HepG2 (cell line): Measurements from ENCODE around the gene CSTPP1. TPM values are rescaled to one million over a fixed set of nuclear protein-coding genes. Genes with fewer than 3 reads are reported as not detected.

ENCODE experiments used
- ATAC-seq: fragments of 200-7000 bp; cut with Tn5 transposase; 3 replicates; pipeline ENCODE4 v1.9.1; 2020; ENCODE audit warnings: mild to moderate bottlenecking, moderate library complexity
- BruUV-seq: library from RNA; stranded (reverse); fragments of 400-500 nt; replicated peaks from 2 replicates; lab custom pipeline; 2021; lab: Mats Ljungman, UMichigan
- CTCF ChIA-PET: fragments of 300-600 bp; formaldehyde crosslinking; extraction: SDS; loops from one replicate; lab custom pipeline; 2021; ENCODE audit warnings: low total read pairs, inconsistent platforms, low intra/inter-chr PET ratio; lab: Yijun Ruan, JAX
- POLR2A ChIA-PET: fragments of 350-600 bp; sonication (Branson Sonifier 250); formaldehyde crosslinking; loops from one replicate; lab custom pipeline; 2020; ENCODE audit warnings: antibody characterized with exemption, inconsistent platforms; lab: Yijun Ruan, JAX
- DNase-seq: peaks from one replicate; pipeline ENCODE4 v3.0.0-alpha.2; 2015; ENCODE audit warnings: low spot score
- FAIRE-seq: peaks from 3 replicates; lab custom pipeline; 2011; peaks lifted over from hg19 to GRCh38; lab: Jason Lieb, UNC
- H2AFZ ChIP-seq: one replicate; pipeline ENCODE4 v1.6.1; 2011; ENCODE audit warnings: low read length, inconsistent platforms
- H3K27ac ChIP-seq: fragments of 300-600 bp; 3 replicates; pipeline ENCODE4 v1.8.0; 2011; ENCODE audit warnings: mixed run types, mild to moderate bottlenecking, mixed read lengths, low read length, inconsistent platforms; ENCODE audit not compliant: insufficient read depth; ENCODE audit errors: extremely low read length
- H3K27me3 ChIP-seq, 2 experiments: fragments of 200-600 bp in 1 of 2; 2 replicates in 1 of 2; 3 replicates in 1 of 2; pipeline versions ENCODE4 v1.6.0 to v1.8.0; 2011; ENCODE audit warnings: low read length in 2 of 2, mild to moderate bottlenecking in 2 of 2, moderate library complexity in 2 of 2, inconsistent platforms in 1 of 2; ENCODE audit not compliant: insufficient read depth in 2 of 2, control insufficient read depth in 1 of 2
- H3K36me3 ChIP-seq, 2 experiments: fragments of 200-600 bp in 1 of 2; replicated peaks in 1 of 2; 2 replicates in 1 of 2; 3 replicates in 1 of 2; pipeline versions ENCODE4 v1.5.1 to v1.8.0; 2011; ENCODE audit warnings: low read length in 2 of 2, inconsistent platforms in 1 of 2; ENCODE audit not compliant: insufficient read depth in 2 of 2, control insufficient read depth in 1 of 2
- H3K4me1 ChIP-seq: 2 replicates; pipeline ENCODE4 v1.5.1; 2012; ENCODE audit warnings: low read length, inconsistent platforms; ENCODE audit not compliant: insufficient read depth
- H3K4me2 ChIP-seq: 2 replicates; pipeline ENCODE4 v1.6.0; 2011; ENCODE audit warnings: low read depth, low read length, inconsistent platforms
- H3K4me3 ChIP-seq, 3 experiments: fragments of 200-600 bp in 1 of 3; sonication (generic), shearing (Covaris generic) in 1 of 3; replicated peaks in 1 of 3; 2 replicates each; pipeline ENCODE4 v1.5.1; 2011 to 2016; ENCODE audit warnings: low read length in 3 of 3, inconsistent platforms in 2 of 3, low read depth in 2 of 3, mild to moderate bottlenecking in 2 of 3, control low read depth in 1 of 3, mixed read lengths in 1 of 3; ENCODE audit not compliant: insufficient read depth in 1 of 3
- H3K79me2 ChIP-seq: one replicate; pipeline ENCODE4 v1.6.1; 2011; ENCODE audit warnings: low read length, inconsistent platforms; ENCODE audit not compliant: insufficient read depth
- H3K9ac ChIP-seq: 2 replicates; pipeline ENCODE4 v1.6.0; 2011; ENCODE audit warnings: mild to moderate bottlenecking, low read depth, low read length, inconsistent platforms; ENCODE audit not compliant: insufficient read depth
- H3K9me3 ChIP-seq: 2 replicates; pipeline ENCODE4 v1.5.1; 2012; ENCODE audit warnings: mild to moderate bottlenecking, low read length
- H4K20me1 ChIP-seq: 2 replicates; pipeline ENCODE4 v1.6.0; 2011; ENCODE audit warnings: inconsistent platforms, mild to moderate bottlenecking, low read length, moderate library complexity; ENCODE audit not compliant: insufficient read depth
- ESRRA ChIP-seq: sonication (generic); formaldehyde crosslinking; IDR thresholded peaks from 2 replicates; pipeline ENCODE4 v1.5.1; 2020; ENCODE audit warnings: mild to moderate bottlenecking, low read depth, missing genetic modification reagents
- FOXK2 ChIP-seq: fragments of 450-650 bp; IDR thresholded peaks from 2 replicates; pipeline ENCODE4 v1.6.1; 2016
- MTA3 ChIP-seq: sonication (generic); formaldehyde crosslinking; IDR thresholded peaks from 2 replicates; pipeline ENCODE4 v1.4.0; 2020; ENCODE audit warnings: missing genetic modification reagents
- NAIF1 ChIP-seq: sonication (generic); formaldehyde crosslinking; IDR thresholded peaks from 2 replicates; pipeline ENCODE4 v1.5.0; 2020; ENCODE audit warnings: mild to moderate bottlenecking, missing genetic modification reagents, borderline replicate concordance
- PCBP2 ChIP-seq: fragments of 200-400 bp; formaldehyde crosslinking; optimal IDR thresholded peaks from 2 replicates; pipeline ENCODE3; 2018; ENCODE audit warnings: low read length, low read depth; ENCODE audit not compliant: poor library complexity, severe bottlenecking
- RFXANK ChIP-seq: IDR thresholded peaks from 2 replicates; pipeline ENCODE4 v1.6.1; 2016
- SP140L ChIP-seq: sonication (generic); formaldehyde crosslinking; IDR thresholded peaks from 2 replicates; pipeline ENCODE4 v1.4.0; 2020; ENCODE audit warnings: missing genetic modification reagents, borderline replicate concordance
- STAG1 ChIP-seq: sonication (generic); formaldehyde crosslinking; IDR thresholded peaks from 2 replicates; pipeline ENCODE4 v1.4.0; 2020; ENCODE audit warnings: missing genetic modification reagents
- U2AF2 ChIP-seq: fragments of 200-400 bp; formaldehyde crosslinking; IDR thresholded peaks from 2 replicates; pipeline ENCODE4 v1.6.1; 2017; ENCODE audit warnings: low read depth, mild to moderate bottlenecking, low read length
- ZNF256 ChIP-seq: sonication (generic); formaldehyde crosslinking; conservative IDR thresholded peaks from 2 replicates; pipeline ENCODE4 v1.4.0; 2020; ENCODE audit warnings: missing genetic modification reagents
- ZNF724P ChIP-seq: sonication (generic); formaldehyde crosslinking; IDR thresholded peaks from 2 replicates; pipeline ENCODE4 v1.8.0; 2022; ENCODE audit warnings: missing genetic modification reagents, borderline replicate concordance
- ZNF816 ChIP-seq: sonication (generic); formaldehyde crosslinking; IDR thresholded peaks from 2 replicates; pipeline ENCODE4 v1.8.0; 2022; ENCODE audit warnings: missing genetic modification reagents, mild to moderate bottlenecking, borderline replicate concordance
- ZNF850 ChIP-seq: sonication (generic); formaldehyde crosslinking; conservative IDR thresholded peaks from 2 replicates; pipeline ENCODE4 v1.9.0; 2021; ENCODE audit warnings: mild to moderate bottlenecking, missing genetic modification reagents
- WGBS: methylation state at CpG from one replicate; pipeline ENCODE4 v1.1.6; 2017; ENCODE audit warnings: low lambda C conversion rate; 5-methylcytosine and 5-hydroxymethylcytosine counted together
- in situ Hi-C: cut with HindIII; loops from 2 replicates; pipeline ENCODE4 v1.10.0; 2017; ENCODE audit warnings: low pct_unique_long_range_greater_than_20kb; ENCODE audit not compliant: extremely low pct_ligation_motif_present
- intact Hi-C: fragments of 100-400 bp; cut with micrococcal nuclease; formaldehyde crosslinking; loops from one replicate; pipeline ENCODE4 v1.10.0; 2022; ENCODE audit not compliant: unreplicated experiment
- polyA plus RNA-seq, 8 experiments: library from polyadenylated mRNA; depleted of rRNA in 3 of 8; stranded (reverse) in 7 of 8; unstranded in 1 of 8; fragments of >200 nt; fragmentation: Illumina TruSeq in 4 of 8; extraction: Trizol in 4 of 8; gene quantifications; 2 replicates each; pipeline versions ENCODE4 v1.2.1 to v1.2.3, GENCODE V29; 2011 to 2016; ENCODE audit warnings: low read depth in 4 of 8, missing spikeins in 1 of 8, mixed read lengths in 1 of 8; ENCODE audit not compliant: insufficient read depth in 1 of 8
- total RNA-seq, 5 experiments: library from RNA; depleted of rRNA; stranded (reverse); fragments of >200 nt; fragmentation: Illumina TruSeq; extraction: Trizol; gene quantifications; 2 replicates each; pipeline ENCODE4 v1.2.3, GENCODE V29; 2016; ENCODE audit warnings: low read depth in 1 of 5
- TF ChIP-seq, protein P1 (sequence below): IDR thresholded peaks from 2 replicates; pipeline ENCODE4 v1.4.0; 2020; ENCODE audit warnings: mild to moderate bottlenecking, missing genetic modification reagents
- TF ChIP-seq, protein P2 (sequence below): sonication (generic); formaldehyde crosslinking; IDR thresholded peaks from 2 replicates; pipeline ENCODE4 v1.4.0; 2020; ENCODE audit warnings: missing genetic modification reagents

Gene CSTPP1
- total and polyA plus RNA-seq, 2 of the 13 experiments (the other 11 are each of a cell fraction or from before 2014, with no cell fraction given): 12.3 to 14.6 TPM

DNA sequence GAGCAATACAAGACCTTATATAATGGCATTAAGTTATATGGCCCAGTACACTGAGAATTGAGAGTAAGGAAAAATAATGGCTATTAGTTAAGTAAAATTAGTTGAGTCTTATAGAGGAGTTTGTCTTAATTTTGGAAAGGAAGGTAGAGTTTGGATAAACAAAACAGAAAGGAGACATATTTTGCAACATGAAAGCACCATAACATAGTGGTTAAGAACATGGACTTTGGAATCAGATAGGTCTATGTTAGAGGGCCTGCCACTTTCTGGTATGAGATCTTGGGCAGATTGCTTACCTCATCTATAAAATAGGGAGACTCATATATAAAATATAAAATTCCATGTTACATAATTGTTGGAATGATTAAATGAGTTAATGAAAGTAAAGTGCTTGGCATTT is 68.9 kb downstream of the CSTPP1 start (continued):
- TF ChIP-seq, protein P1, sequence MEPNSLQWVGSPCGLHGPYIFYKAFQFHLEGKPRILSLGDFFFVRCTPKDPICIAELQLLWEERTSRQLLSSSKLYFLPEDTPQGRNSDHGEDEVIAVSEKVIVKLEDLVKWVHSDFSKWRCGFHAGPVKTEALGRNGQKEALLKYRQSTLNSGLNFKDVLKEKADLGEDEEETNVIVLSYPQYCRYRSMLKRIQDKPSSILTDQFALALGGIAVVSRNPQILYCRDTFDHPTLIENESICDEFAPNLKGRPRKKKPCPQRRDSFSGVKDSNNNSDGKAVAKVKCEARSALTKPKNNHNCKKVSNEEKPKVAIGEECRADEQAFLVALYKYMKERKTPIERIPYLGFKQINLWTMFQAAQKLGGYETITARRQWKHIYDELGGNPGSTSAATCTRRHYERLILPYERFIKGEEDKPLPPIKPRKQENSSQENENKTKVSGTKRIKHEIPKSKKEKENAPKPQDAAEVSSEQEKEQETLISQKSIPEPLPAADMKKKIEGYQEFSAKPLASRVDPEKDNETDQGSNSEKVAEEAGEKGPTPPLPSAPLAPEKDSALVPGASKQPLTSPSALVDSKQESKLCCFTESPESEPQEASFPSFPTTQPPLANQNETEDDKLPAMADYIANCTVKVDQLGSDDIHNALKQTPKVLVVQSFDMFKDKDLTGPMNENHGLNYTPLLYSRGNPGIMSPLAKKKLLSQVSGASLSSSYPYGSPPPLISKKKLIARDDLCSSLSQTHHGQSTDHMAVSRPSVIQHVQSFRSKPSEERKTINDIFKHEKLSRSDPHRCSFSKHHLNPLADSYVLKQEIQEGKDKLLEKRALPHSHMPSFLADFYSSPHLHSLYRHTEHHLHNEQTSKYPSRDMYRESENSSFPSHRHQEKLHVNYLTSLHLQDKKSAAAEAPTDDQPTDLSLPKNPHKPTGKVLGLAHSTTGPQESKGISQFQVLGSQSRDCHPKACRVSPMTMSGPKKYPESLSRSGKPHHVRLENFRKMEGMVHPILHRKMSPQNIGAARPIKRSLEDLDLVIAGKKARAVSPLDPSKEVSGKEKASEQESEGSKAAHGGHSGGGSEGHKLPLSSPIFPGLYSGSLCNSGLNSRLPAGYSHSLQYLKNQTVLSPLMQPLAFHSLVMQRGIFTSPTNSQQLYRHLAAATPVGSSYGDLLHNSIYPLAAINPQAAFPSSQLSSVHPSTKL (CRISPR knock-in tag): peak; percentile 43; the same call in 1 of the 2 replicates
- TF ChIP-seq SP140L: no peak

DNA sequence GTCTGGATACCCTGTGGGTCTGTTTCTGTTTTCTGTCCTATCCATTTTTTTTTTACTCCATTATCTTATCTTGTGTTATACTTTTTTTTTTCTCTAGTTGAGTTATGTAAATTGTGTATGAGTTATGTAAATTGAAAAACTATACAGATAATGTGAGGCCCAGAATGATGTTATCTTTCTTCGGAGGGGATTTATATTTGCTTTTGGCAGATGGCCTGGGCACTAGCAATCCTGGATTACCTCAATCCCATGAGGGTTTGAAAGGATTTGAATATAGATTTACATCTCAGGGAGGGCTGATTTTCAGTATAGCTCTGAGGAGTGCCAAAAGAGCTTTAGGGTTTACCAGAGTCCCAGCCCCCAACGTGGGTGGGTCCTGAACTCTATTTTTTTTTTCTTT is 71.0 kb downstream of the CSTPP1 start:
- no peak for DNase-seq
- Histone ChIP-seq H3K27ac (no peak overlapping the region), H3K36me3 (no peaks in the 10 kb centered on the region), H2AFZ (no peak overlapping the region), H3K4me3 (no peak overlapping the region), H3K4me2 (no peak overlapping the region), H3K27me3 (no peaks in the 10 kb centered on the region), H4K20me1 (no peaks in the 10 kb centered on the region), H3K4me1 (peaks cover 32% of the 10 kb centered on the region), H3K9ac (no peak overlapping the region), H3K79me2 (no peaks in the 10 kb centered on the region), H3K9me3 (no peaks in the 10 kb centered on the region)
- WGBS: 96% methylated on average over 2 of the region's 2 CpGs
- TF ChIP-seq STAG1 (CRISPR knock-in tag) (no peak), NAIF1 (CRISPR knock-in tag) (no peak), ZNF256 (CRISPR knock-in tag) (no peak), ZNF850 (CRISPR knock-in tag) (no peak), ESRRA (CRISPR knock-in tag) (no peak), ZNF816 (CRISPR knock-in tag) (no peak), FOXK2 (no peak), RFXANK (no peak), MTA3 (CRISPR knock-in tag) (no peak), PCBP2 (no peak), ZNF724P (CRISPR knock-in tag) (no peak), U2AF2 (no peak)
- TF ChIP-seq, protein P2, sequence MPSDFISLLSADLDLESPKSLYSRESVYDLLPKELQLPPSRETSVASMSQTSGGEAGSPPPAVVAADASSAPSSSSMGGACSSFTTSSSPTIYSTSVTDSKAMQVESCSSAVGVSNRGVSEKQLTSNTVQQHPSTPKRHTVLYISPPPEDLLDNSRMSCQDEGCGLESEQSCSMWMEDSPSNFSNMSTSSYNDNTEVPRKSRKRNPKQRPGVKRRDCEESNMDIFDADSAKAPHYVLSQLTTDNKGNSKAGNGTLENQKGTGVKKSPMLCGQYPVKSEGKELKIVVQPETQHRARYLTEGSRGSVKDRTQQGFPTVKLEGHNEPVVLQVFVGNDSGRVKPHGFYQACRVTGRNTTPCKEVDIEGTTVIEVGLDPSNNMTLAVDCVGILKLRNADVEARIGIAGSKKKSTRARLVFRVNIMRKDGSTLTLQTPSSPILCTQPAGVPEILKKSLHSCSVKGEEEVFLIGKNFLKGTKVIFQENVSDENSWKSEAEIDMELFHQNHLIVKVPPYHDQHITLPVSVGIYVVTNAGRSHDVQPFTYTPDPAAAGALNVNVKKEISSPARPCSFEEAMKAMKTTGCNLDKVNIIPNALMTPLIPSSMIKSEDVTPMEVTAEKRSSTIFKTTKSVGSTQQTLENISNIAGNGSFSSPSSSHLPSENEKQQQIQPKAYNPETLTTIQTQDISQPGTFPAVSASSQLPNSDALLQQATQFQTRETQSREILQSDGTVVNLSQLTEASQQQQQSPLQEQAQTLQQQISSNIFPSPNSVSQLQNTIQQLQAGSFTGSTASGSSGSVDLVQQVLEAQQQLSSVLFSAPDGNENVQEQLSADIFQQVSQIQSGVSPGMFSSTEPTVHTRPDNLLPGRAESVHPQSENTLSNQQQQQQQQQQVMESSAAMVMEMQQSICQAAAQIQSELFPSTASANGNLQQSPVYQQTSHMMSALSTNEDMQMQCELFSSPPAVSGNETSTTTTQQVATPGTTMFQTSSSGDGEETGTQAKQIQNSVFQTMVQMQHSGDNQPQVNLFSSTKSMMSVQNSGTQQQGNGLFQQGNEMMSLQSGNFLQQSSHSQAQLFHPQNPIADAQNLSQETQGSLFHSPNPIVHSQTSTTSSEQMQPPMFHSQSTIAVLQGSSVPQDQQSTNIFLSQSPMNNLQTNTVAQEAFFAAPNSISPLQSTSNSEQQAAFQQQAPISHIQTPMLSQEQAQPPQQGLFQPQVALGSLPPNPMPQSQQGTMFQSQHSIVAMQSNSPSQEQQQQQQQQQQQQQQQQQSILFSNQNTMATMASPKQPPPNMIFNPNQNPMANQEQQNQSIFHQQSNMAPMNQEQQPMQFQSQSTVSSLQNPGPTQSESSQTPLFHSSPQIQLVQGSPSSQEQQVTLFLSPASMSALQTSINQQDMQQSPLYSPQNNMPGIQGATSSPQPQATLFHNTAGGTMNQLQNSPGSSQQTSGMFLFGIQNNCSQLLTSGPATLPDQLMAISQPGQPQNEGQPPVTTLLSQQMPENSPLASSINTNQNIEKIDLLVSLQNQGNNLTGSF (CRISPR knock-in tag): no peak
- no peak for FAIRE-seq
- in situ Hi-C loops: no loop called here
- intact Hi-C loops: loop anchor here (10.0 kb wide), 1 partner anchor 87 kb away; no protein-coding TSS in a partner anchor
- no peak for ATAC-seq
- POLR2A ChIA-PET: no interaction called here
- CTCF ChIA-PET: no interaction called here
- no TSS peak for BruUV-seq
